Esophagus (tissue), 2 donors: ENCODE measurements around the gene VTI1A. TPM values are rescaled to one million over a fixed set of nuclear protein-coding genes. Genes with fewer than 3 reads are reported as not detected.

Source experiments
- H3K27ac ChIP-seq, 2 donors: one replicate each; pipeline ENCODE4 v1.5.1; 2013; ENCODE audit warnings: low read depth in 2 of 2, mild to moderate bottlenecking in 2 of 2, inconsistent platforms in 1 of 2, low read length in 1 of 2, moderate library complexity in 1 of 2
- H3K27me3 ChIP-seq, 2 donors: one replicate each; pipeline ENCODE4 v1.6.1; 2013; ENCODE audit warnings: low read length in 2 of 2, control low read depth in 1 of 2, mild to moderate bottlenecking in 1 of 2; ENCODE audit not compliant: insufficient read depth in 2 of 2, control insufficient read depth in 1 of 2
- H3K36me3 ChIP-seq, 2 donors: one replicate each; pipeline ENCODE4 v1.6.1; 2013; ENCODE audit warnings: low read length in 1 of 2; ENCODE audit not compliant: control insufficient read depth in 2 of 2, insufficient read depth in 2 of 2
- H3K4me1 ChIP-seq, 2 donors: one replicate each; pipeline ENCODE4 v1.6.1; 2013; ENCODE audit warnings: low read length in 1 of 2; ENCODE audit not compliant: control insufficient read depth in 2 of 2, insufficient read depth in 2 of 2
- H3K4me3 ChIP-seq, 2 donors: one replicate each; pipeline ENCODE4 v1.5.1; 2013; ENCODE audit warnings: low read length in 2 of 2, mild to moderate bottlenecking in 2 of 2, low read depth in 1 of 2, moderate library complexity in 1 of 2
- H3K9me3 ChIP-seq, 2 donors: one replicate each; pipeline ENCODE4 v1.6.1; 2013; ENCODE audit warnings: mild to moderate bottlenecking in 2 of 2, low read depth in 1 of 2, low read length in 1 of 2, moderate library complexity in 1 of 2; ENCODE audit not compliant: control insufficient read depth in 2 of 2, insufficient read depth in 1 of 2
- WGBS, 2 donors: extraction: QIAGEN DNeasy Blood & Tissue Kit; methylation state at CpG; one replicate each; pipeline ENCODE4 v1.1.7; 2013; 5-methylcytosine and 5-hydroxymethylcytosine counted together
- polyA plus RNA-seq, 2 donors: library from polyadenylated mRNA; stranded (reverse); fragments of 200-250 nt; gene quantifications; one replicate each; pipeline ENCODE4 v1.2.3, GENCODE V29; 2013
- donor health status: healthy with polysubstance abuse.
- donor health status: Bipolar disorder and iron deficiency.

VTI1A gene
- polyA plus RNA-seq, 2 donors = 10.6 to 11.5 TPM

DNA sequence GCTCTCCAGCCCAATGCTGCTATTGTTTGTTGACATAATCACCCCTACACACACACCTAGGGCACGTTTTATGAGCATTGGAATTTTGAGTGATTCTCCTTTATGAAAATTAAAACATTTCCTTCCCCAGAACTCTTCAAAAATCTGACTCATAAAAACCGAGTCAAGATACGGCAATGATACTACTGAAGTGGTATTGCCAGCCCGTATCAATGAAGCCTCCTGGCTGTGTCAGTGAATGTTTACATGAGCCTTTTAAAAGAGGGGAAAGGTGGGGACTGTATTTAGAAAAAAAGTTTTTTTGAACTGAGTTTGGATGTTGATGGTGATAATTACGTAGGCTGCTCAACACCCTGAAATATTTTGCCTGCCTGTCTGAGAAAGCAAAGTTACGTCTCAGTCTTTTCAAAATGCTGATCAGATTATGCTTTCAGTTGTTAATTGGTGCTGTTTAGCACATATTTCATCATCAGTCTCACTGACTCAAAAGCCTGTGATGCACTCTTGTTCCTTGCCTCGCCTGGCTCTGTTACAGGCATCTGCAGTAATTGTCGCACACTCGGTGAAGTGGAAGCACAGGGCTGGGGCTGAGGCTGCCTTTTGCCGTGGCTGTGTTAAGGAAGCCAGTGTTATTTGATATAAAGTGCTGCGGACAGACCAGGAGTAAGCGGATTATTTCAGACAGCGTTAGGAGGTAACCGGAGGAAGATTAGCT lies 345.6 kb downstream of the VTI1A start:
- H3K36me3 ChIP-seq = no peaks in the 10 kb centered on the region

DNA sequence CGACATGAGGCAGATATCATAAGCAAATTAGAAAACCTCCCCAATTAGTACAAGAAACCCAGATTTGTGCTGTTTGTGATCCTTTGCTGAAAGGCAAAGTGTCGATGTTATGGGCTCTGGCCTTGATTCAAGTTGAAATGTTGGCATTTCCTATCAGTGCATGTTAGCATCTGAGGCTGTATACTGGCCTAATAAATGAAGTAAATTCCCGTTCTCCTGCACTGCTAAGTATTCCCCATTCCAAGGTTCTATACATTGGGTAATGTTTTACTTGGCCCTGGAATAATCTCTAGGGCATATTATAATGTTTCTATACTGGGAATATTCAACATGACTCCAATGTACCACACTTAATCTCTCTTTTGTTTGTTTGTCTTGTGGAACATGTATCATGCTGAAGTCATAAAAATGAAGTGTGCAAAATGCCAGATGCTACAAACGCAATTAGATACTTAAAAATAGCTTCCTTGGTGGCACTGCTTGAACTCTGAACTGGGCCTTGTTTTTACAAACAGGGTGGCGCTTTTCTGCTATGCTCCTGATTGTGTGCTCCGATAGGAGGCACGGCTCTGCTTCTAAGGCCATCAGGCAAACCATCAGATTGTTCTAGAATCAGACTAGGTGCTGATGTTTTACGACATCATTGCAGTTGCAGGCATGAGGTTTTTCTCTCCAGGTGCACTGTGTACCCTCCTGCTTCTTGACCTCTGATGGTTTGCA lies 346.3 kb downstream of the VTI1A start:
- no peaks in the 10 kb centered on the region for H3K36me3 ChIP-seq
- H3K27me3 ChIP-seq = no peaks in the 10 kb centered on the region
- H3K9me3 ChIP-seq = no peaks in the 10 kb centered on the region
- WGBS, 2 donors = 41 to 47% methylated on average over 8 of the region's 8 CpGs
- peak overlapping the region; percentile 68 to 78 for H3K27ac ChIP-seq
- H3K4me3 ChIP-seq = no peak overlapping the region
- H3K4me1 ChIP-seq = peaks cover 0 to 2% of the 10 kb centered on the region in 2 donors

More for the DNA sequence above, 345.6 kb downstream of the VTI1A start:
- Histone ChIP-seq H3K4me3 (no peak overlapping the region), H3K27ac (peak overlapping the region; percentile 68 to 78), H3K9me3 (no peaks in the 10 kb centered on the region), H3K4me1 (peaks cover 0 to 2% of the 10 kb centered on the region in 2 donors), H3K27me3 (no peaks in the 10 kb centered on the region)
- WGBS, 2 donors = 62 to 65% methylated on average over 14 of the region's 14 CpGs

DNA sequence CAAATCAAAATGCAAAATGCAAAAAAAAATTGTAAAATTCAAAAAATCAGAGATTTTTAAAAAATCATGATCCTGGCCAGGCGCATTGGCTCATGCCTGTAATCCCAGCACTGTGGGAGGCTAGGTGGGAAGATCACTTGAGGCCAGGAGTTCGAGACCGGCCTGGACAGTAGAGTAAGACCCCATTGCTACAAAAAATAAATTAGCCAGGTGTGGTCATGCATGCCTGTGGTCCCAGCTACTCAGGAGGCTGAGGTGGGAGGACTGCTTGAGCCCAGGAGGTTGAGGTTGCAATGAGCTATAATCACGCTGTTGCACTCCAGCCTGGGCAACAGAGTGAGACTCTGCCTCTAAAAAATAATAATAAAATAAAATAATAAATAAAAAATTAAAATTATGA lies 347.2 kb downstream of the VTI1A start:
- no peak overlapping the region for H3K4me3 ChIP-seq
- H3K4me1 ChIP-seq = peaks cover 0 to 2% of the 10 kb centered on the region in 2 donors
- no peaks in the 10 kb centered on the region for H3K9me3 ChIP-seq
- no peak overlapping the region for H3K27ac ChIP-seq
- no peaks in the 10 kb centered on the region for H3K27me3 ChIP-seq
- no peaks in the 10 kb centered on the region for H3K36me3 ChIP-seq
- WGBS, 2 donors = 98% methylated on average over 4 of the region's 4 CpGs

DNA sequence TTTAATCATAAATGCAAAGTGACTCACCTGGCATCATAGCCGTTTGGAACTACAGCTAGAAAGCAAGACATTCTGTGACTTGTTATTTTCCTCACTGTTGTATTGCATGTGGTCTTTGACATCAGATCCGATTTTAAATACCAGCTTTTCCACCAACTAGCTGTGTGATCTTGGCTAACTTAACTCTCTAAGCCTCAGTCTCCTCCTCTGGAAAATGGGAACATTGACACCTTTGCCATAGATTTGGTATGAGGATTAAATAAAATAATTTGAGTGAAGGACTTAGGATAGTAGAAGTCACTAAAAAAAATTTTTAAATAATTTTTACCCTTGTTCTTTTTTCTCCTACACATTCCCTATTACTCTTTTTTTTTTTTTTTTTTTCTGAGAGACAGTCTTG lies 348.1 kb downstream of the VTI1A start:
- Histone ChIP-seq H3K4me3 (no peak overlapping the region), H3K9me3 (no peaks in the 10 kb centered on the region), H3K27me3 (no peaks in the 10 kb centered on the region), H3K36me3 (no peaks in the 10 kb centered on the region), H3K27ac (no peak overlapping the region), H3K4me1 (peaks cover 0 to 2% of the 10 kb centered on the region in 2 donors)
- WGBS, 2 donors = 82 to 84% methylated on average over 2 of the region's 2 CpGs

DNA sequence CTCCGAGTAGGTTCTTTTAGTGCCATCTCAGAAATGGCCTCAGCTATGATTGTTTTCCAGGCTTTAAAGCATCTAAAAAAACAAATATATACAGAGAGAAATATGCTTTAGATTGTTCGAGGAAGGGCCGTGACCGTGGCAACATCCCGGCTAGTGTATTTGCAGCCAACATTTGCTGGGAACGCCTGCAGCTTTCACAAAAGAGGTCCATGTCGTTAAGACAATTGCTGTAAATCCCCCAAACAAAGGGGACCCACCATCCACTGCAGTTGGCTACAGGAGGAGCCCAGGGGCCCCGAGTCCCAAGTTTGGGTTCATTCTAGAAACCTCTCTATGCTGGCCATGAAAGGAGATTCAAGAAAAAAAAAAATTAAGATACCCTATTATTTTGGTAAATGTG lies 350.2 kb downstream of the VTI1A start:
- H3K27ac ChIP-seq = no peak overlapping the region
- 92% methylated on average over 8 of the region's 8 CpGs for WGBS, 2 donors
- H3K4me1 ChIP-seq = no peaks in the 10 kb centered on the region
- H3K9me3 ChIP-seq = no peaks in the 10 kb centered on the region
- no peaks in the 10 kb centered on the region for H3K27me3 ChIP-seq
- no peaks in the 10 kb centered on the region for H3K36me3 ChIP-seq
- H3K4me3 ChIP-seq = no peak overlapping the region

DNA sequence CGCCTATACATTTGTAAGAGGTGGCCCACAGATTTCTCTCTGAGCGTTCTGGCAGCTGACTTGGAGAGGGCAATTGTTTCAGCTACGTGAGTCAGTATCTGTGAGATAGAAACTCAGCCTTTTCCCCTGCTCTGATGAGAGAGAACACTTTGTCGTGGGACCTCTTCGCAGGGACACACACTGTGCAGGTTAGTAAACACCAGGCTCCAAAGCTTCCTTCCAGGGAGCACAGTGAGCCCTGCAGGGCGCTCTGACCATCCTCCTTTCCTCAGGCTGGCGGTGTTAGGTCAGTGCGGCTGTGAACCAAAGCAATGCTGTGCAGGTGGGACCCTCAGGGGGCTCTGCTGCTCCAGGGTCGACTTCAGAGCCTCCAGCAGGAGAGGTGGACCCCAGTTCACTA lies 350.8 kb downstream of the VTI1A start:
- Histone ChIP-seq H3K36me3 (no peaks in the 10 kb centered on the region), H3K9me3 (no peaks in the 10 kb centered on the region), H3K4me3 (no peak overlapping the region), H3K27ac (no peak overlapping the region), H3K27me3 (no peaks in the 10 kb centered on the region), H3K4me1 (no peaks in the 10 kb centered on the region)
- WGBS, 2 donors = 88 to 90% methylated on average over 9 of the region's 9 CpGs

DNA sequence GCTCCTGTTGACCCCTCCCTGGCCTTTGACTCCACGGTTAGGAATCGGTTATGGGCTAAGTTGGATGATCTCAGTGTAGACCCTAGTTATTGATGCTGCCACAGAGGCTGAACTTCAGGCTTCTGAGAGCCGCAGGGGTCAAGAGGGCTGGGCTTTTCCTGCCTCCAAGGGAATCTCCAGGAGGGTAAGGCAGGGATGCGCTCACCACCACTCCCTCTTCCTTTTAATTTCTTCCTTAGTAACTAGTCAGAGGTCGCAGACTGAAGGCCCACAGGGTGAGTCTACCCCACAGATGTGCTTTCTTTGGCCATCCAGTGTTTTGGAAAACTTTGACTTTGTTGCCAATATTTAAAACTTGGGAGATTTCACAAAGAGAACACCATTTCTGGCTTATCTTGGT lies 352.0 kb downstream of the VTI1A start:
- Histone ChIP-seq H3K36me3 (no peaks in the 10 kb centered on the region), H3K9me3 (no peaks in the 10 kb centered on the region), H3K27ac (no peak overlapping the region), H3K27me3 (no peaks in the 10 kb centered on the region), H3K4me3 (no peak overlapping the region), H3K4me1 (peaks cover 0 to 3% of the 10 kb centered on the region in 2 donors)
- WGBS, 2 donors = 88 to 93% methylated on average over 5 of the region's 5 CpGs

DNA sequence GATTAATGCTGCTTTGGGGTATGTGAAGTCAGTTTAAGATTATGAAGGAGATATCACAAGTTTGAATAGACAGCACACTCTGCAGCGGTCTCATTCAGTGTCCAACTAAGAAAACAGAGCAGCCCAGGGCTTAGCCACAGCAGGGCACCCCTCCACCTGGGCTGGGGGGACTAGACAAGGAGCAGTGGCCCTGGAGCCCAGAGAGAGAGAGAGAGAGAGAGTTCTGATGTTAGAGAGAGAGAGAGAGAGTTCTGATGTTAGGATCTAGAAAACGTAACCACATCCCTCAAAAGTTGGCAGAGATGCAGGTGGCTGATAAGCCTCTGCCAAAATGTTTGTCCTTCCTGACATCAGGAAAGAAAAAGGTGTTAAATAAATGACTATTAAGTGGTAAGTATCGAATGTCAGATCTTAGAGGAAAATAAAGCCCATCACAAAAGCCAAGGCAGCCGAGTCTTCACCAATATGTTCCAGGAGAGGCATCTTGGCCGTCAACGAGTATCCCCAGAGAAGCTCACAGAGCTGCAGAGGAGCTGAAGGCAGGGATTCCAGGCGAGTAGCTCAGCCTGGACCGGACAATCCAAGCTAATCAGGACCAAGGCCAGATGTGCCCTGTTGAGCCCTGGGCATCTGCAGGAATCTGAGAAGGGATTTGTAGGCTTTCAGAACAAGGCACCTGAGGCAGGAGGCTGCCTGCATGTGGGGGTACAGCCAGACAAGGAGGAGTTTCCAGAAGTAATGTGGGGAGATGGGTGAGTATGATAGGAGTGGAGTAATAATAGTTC lies 352.9 kb downstream of the VTI1A start:
- H3K4me1 ChIP-seq = peaks cover 0 to 5% of the 10 kb centered on the region in 2 donors
- H3K27me3 ChIP-seq = no peaks in the 10 kb centered on the region
- no peaks in the 10 kb centered on the region for H3K9me3 ChIP-seq
- H3K27ac ChIP-seq = no peak overlapping the region
- 81 to 86% methylated on average over 8 of the region's 8 CpGs for WGBS, 2 donors
- H3K36me3 ChIP-seq = no peaks in the 10 kb centered on the region
- H3K4me3 ChIP-seq = no peak overlapping the region

DNA sequence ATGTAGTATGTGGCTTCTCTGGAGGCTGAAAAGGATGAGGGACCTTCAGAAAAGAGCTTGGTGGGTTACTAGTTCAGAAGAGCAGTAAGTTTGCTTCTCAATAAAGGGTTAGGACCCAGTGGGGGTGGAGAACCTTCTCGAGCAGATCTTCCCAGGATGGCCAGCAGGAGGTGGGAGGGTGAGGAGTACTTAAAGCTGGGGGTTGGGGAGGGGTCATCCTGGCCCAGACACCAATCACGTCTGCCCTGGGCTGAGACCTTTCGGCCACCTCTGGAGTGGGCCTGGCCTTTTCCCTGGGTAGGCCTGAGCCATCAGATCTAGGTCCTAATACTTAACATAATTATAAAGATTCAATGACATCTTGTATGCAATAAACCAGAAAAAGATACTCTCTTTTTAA lies 354.0 kb downstream of the VTI1A start:
- Histone ChIP-seq H3K9me3 (no peaks in the 10 kb centered on the region), H3K4me1 (peaks cover 0 to 5% of the 10 kb centered on the region in 2 donors), H3K27ac (no peak overlapping the region), H3K4me3 (no peak overlapping the region), H3K27me3 (no peaks in the 10 kb centered on the region), H3K36me3 (no peaks in the 10 kb centered on the region)
- 89 to 94% methylated on average over 3 of the region's 3 CpGs for WGBS, 2 donors
